Spleen (tissue), 11 donors: ENCODE data around the gene CCDC15. TPM values are rescaled to one million over a fixed set of nuclear protein-coding genes. Genes with fewer than 3 reads are reported as not detected.
A peak's percentile ranks its signal among the peaks of the same experiment; 100 is the strongest.
"Not testable (repeated sequence)": the region's sequence is repeated elsewhere in the genome, so short reads cannot be mapped to it uniquely, and the experiment has no call there.

Experiments
- DNase-seq: peaks from one replicate; pipeline ENCODE4 v3.0.0-alpha.2; 2020
- H3K27ac ChIP-seq, 8 donors: fragments of 200-600 bp; sonication (generic) in 7 of 8; 1 replicate in 4 of 8; 2 replicates in 4 of 8; pipeline versions ENCODE4 v1.5.0 to v1.8.0; 2016 to 2021; ENCODE audit warnings: inconsistent platforms in 4 of 8, mild to moderate bottlenecking in 4 of 8, moderate library complexity in 1 of 8
- H3K27me3 ChIP-seq, 7 donors: fragments of 200-600 bp; sonication (generic) in 6 of 7; replicated peaks in 1 of 7; 1 replicate in 4 of 7; 2 replicates in 3 of 7; pipeline versions ENCODE4 v1.5.0 to v1.8.0; 2016 to 2021; ENCODE audit warnings: inconsistent platforms in 3 of 7, mild to moderate bottlenecking in 1 of 7
- H3K36me3 ChIP-seq, 6 donors: fragments of 200-600 bp; sonication (generic) in 5 of 6; 1 replicate in 4 of 6; 2 replicates in 2 of 6; pipeline versions ENCODE4 v1.5.0 to v1.8.0; 2016 to 2021; ENCODE audit warnings: inconsistent platforms in 2 of 6
- H3K4me1 ChIP-seq, 6 donors: fragments of 200-600 bp; sonication (generic) in 5 of 6; 1 replicate in 3 of 6; 2 replicates in 3 of 6; pipeline versions ENCODE4 v1.5.0 to v1.8.0; 2016 to 2021; ENCODE audit warnings: inconsistent platforms in 3 of 6
- H3K4me3 ChIP-seq, 8 donors: fragments of 200-600 bp; sonication (generic) in 7 of 8; 1 replicate in 4 of 8; 2 replicates in 4 of 8; pipeline versions ENCODE4 v1.5.0 to v1.8.0; 2016 to 2021; ENCODE audit warnings: inconsistent platforms in 4 of 8, mild to moderate bottlenecking in 4 of 8, moderate library complexity in 2 of 8
- H3K9me3 ChIP-seq, 8 donors: fragments of 200-600 bp; sonication (generic) in 7 of 8; 1 replicate in 4 of 8; 2 replicates in 4 of 8; pipeline versions ENCODE4 v1.5.0 to v1.8.0; 2016 to 2021; ENCODE audit warnings: inconsistent platforms in 4 of 8
- CTCF ChIP-seq, 11 experiments: fragments of 200-600 bp in 7 of 11; fragments of 450-650 bp in 4 of 11; sonication (generic) in 4 of 11; IDR thresholded peaks in 8 of 11; conservative IDR thresholded peaks in 3 of 11; 1 replicate in 7 of 11; 2 replicates in 4 of 11; pipeline versions ENCODE4 v1.4.0 to v1.8.0; 2016 to 2021; ENCODE audit warnings: antibody characterized with exemption in 11 of 11, inconsistent platforms in 4 of 11, mild to moderate bottlenecking in 1 of 11
- POLR2A ChIP-seq, 3 donors: fragments of 450-650 bp; IDR thresholded peaks; one replicate each; pipeline ENCODE4 v1.5.1; 2017; ENCODE audit warnings: antibody characterized with exemption in 3 of 3, mild to moderate bottlenecking in 1 of 3
- POLR2AphosphoS5 ChIP-seq, 3 donors: sonication (generic); formaldehyde crosslinking; IDR thresholded peaks; one replicate each; pipeline ENCODE4 v1.5.1; 2017; ENCODE audit warnings: antibody characterized with exemption in 3 of 3
- WGBS, 5 donors: extraction: QIAGEN DNeasy Blood & Tissue Kit in 3 of 5; methylation state at CpG; one replicate each; pipeline versions ENCODE4 v1.1.5 to v1.1.7; 2013 to 2018; 5-methylcytosine and 5-hydroxymethylcytosine counted together
- intact Hi-C: fragments of 100-400 bp; cut with DNase I; formaldehyde crosslinking; loops from one replicate; pipeline ENCODE4 v1.15.0; 2023; ENCODE audit warnings: low total_unique reads
- polyA plus RNA-seq, 3 donors: library from polyadenylated mRNA; stranded (reverse); fragments of 200-250 nt; gene quantifications; one replicate each; pipeline ENCODE4 v1.2.1, GENCODE V29; 2013
- total RNA-seq, 7 donors: library from RNA; depleted of rRNA in 3 of 7; stranded (reverse); fragments of >200 nt in 3 of 7; fragmentation: NEBNext Ultra II Directional in 4 of 7; extraction: Animal tissue kit (Norgen Biotek cat#: 25700) in 4 of 7; gene quantifications; one replicate each; pipeline versions ENCODE4 v1.1.0 to v1.2.1, GENCODE V29; 2016 to 2021
- donor health status: healthy with polysubstance abuse.
- donor health status: DM: no; HTN: no; CAD: no; lungs with moderate emphysema.
- donor health status: DM: no; HTN: no; CAD: no.
- donor health status: Bipolar disorder and iron deficiency.
- donor health status: healthy.
- donor health status: DM: no; HTN: no; CAD: no.
- donor health status: DM: yes; HTN: yes; CAD: no.

Gene CCDC15
- total and polyA plus RNA-seq, 10 donors = 0.61 to 3.6 (median 2.2) TPM

DNA sequence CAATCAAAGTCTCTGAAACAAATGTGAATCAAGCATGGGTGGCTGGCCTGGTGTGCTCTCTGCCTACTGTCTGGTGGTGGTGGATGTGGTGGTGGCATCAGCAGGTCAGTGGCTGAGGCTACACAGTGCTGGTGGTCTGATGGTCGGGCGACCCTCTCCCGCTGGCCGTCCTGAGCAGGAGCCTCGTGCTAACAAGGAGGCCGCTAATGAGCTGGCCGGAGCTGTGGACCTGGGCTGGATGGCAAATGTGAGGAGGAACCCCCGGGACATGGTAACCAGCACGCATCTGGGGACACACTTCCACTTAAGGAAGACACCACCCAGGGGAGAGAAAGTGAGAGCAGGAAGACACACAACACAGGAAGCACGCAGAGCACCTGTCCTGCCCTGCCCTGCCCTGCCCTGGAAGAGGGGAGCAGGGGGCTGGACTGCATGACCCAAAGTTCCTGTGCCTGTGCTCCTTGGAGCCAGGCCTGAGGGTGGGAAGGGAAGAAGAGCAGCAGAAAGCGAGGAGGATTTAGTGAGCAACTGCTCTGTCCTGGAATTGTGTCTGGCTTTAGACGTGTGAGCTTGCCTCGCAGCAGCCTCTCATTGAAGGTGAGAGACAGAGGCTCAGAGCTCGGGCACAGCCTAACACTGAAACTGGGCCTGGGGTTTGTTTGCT, 132.8 kb downstream of the CCDC15 start:
- Histone ChIP-seq H3K27ac (no peak overlapping the region), H3K36me3 (peaks cover 0 to 75% (median 0%) of the 10 kb centered on the region in 6 donors)
- 85 to 92% (median 89%) methylated on average over 11 to 14 of the region's 14 CpGs for WGBS, 5 donors

DNA sequence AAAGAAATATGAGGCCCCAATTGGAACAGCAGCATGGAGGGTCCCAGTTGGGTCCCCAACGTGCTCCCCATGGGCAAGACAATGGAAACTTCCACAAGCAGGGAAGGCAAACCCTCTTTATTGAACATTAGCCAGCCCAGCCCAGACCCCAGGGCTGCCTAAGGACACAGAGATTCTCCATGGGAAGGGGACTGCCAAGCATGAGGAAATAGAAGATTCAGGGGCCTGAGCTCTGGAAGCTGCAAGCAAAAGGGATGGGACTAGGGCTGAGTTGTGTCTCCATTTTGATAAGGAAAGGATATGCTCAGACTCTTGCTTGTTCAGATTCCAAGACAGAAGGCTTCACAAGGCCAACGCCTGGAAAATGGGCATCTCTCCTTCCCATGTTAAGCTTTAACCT, 134.1 kb downstream of the CCDC15 start:
- H3K9me3 ChIP-seq = no peaks in the 10 kb centered on the region
- H3K4me3 ChIP-seq = no peak overlapping the region
- H3K27me3 ChIP-seq = peaks cover 0 to 3% (median 0%) of the 10 kb centered on the region in 7 donors
- peaks cover 0 to 62% (median 0%) of the 10 kb centered on the region in 6 donors for H3K36me3 ChIP-seq
- DNase-seq = peak; percentile 25
- 78 to 89% (median 86%) methylated on average over 2 of the region's 2 CpGs for WGBS, 5 donors
- intact Hi-C loops = no loop called here
- peaks cover 0 to 23% (median 10%) of the 10 kb centered on the region in 6 donors for H3K4me1 ChIP-seq
- no peak for TF ChIP-seq POLR2A (IDR thresholded peaks at IDR 0.05)
- no peak for TF ChIP-seq CTCF (IDR thresholded peaks at IDR 0.05 in 8 of 11, conservative IDR thresholded peaks at IDR 0.05 in 3 of 11)
- TF ChIP-seq POLR2AphosphoS5 (IDR thresholded peaks at IDR 0.05) = no peak
- no peak overlapping the region for H3K27ac ChIP-seq

More for the DNA sequence above, 132.8 kb downstream of the CCDC15 start:
- Histone ChIP-seq H3K4me1 (peaks cover 0 to 30% (median 10%) of the 10 kb centered on the region in 6 donors), H3K4me3 (no peak overlapping the region), H3K27me3 (peaks cover 0 to 3% (median 0%) of the 10 kb centered on the region in 7 donors), H3K9me3 (no peaks in the 10 kb centered on the region)
- DNase-seq = peak; percentile 61
- intact Hi-C loops = no loop called here
- no peak for TF ChIP-seq CTCF (IDR thresholded peaks at IDR 0.05 in 8 of 11, conservative IDR thresholded peaks at IDR 0.05 in 3 of 11)
- peak in 1 of 3 donors; percentile 27 for TF ChIP-seq POLR2AphosphoS5 (IDR thresholded peaks at IDR 0.05)

DNA sequence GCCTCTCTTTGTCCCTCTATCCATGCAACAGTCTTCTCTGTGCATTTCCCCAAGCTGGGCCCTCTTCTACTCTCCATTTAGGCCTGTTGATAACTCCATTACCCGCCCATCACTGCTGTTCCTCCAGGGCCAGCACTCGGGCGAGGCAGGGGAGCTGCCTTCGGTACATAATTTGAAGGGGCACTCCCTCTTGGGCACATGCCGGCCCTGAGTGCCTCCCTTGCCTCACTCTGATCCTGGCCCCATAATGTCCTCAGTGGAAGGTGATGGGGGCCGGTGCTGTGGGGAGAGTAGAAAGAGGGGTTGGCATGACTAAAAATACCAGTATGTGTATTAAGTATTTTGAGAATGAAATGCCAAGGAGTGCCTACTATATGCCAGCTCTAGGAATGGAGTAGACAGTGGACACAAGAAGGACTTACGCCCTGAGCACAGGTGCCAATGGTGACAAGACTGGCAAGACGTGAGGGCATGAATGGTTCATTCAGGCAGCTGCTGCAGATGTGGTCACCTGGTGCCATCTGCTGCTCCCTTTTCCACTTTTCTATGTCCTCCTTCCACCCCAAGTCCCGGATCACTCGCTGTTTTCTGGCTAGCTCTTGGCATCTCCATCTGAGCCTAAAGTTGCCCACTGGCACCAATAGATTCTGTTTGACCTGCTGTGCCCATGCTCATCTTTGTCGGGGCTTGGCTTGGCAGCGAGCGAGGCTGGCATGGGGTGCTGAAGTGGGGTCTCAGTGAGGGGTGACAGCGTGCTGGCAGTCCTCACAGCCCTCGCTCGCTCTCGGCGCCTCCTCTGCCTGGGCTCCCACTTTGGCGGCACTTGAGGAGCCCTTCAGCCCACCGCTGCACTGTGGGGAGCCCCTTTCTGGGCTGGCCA, 134.8 kb downstream of the CCDC15 start:
- no peak overlapping the region for H3K27ac ChIP-seq
- H3K4me1 ChIP-seq = peaks cover 0 to 16% (median 10%) of the 10 kb centered on the region in 6 donors
- TF ChIP-seq POLR2AphosphoS5 (IDR thresholded peaks at IDR 0.05) = no peak
- no peak for TF ChIP-seq POLR2A (IDR thresholded peaks at IDR 0.05)
- no peak for TF ChIP-seq CTCF (IDR thresholded peaks at IDR 0.05 in 8 of 11, conservative IDR thresholded peaks at IDR 0.05 in 3 of 11)
- H3K27me3 ChIP-seq = peaks cover 0 to 3% (median 0%) of the 10 kb centered on the region in 7 donors
- H3K36me3 ChIP-seq = peaks cover 0 to 58% (median 0%) of the 10 kb centered on the region in 6 donors
- H3K4me3 ChIP-seq = no peak overlapping the region
- WGBS, 5 donors = 83 to 94% (median 89%) methylated on average over 17 to 20 of the region's 20 CpGs
- peak; percentile 57 for DNase-seq
- no peaks in the 10 kb centered on the region for H3K9me3 ChIP-seq
- intact Hi-C loops = no loop called here

- DNase-seq = peak; percentile 75
- H3K27me3 ChIP-seq, H3K4me3 ChIP-seq, H3K27ac ChIP-seq, H3K9me3 ChIP-seq, intact Hi-C loops: not testable (repeated sequence)
- peaks cover 0 to 15% (median 10%) of the 10 kb centered on the region in 6 donors for H3K4me1 ChIP-seq
- 92 to 100% (median 95%) methylated on average over 4 to 31 of the region's 31 CpGs for WGBS, 5 donors
- peaks cover 0 to 58% (median 0%) of the 10 kb centered on the region in 6 donors for H3K36me3 ChIP-seq
These were observed 135.5 kb downstream of the CCDC15 start for GRCh38 chr11:125089481-125089880.

DNA sequence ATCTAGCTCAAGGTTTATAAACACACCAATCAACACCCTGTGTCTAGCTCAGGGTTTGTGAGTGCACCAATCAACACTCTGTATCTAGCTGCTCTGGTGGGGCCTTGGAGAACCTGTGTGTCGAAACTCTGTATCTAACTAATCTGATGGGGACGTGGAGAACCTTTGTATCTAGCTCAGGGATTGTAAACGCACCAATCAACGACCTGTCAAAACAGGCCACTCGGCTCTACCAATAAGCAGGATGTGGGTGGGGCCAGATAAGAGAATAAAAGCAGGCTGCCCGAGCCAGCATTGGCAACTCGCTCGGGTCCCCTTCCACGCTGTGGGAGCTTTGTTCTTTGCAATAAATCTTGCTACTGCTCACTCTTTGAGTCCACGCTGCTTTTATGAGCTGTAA, 136.1 kb downstream of the CCDC15 start:
- peaks cover 0 to 15% (median 10%) of the 10 kb centered on the region in 6 donors for H3K4me1 ChIP-seq
- H3K36me3 ChIP-seq = peaks cover 0 to 58% (median 0%) of the 10 kb centered on the region in 6 donors
- 71 to 86% (median 84%) methylated on average over 9 to 10 of the region's 10 CpGs for WGBS, 5 donors
- H3K4me3 ChIP-seq, DNase-seq, H3K9me3 ChIP-seq, H3K27me3 ChIP-seq, H3K27ac ChIP-seq: not testable (repeated sequence)
- intact Hi-C loops = loop anchor here (10.0 kb wide), 2 partner anchors 55 to 255 kb away; no protein-coding TSS in a partner anchor
